Panc1 (cell line): ENCODE measurements around the gene GALNTL6.

ENCODE experiments used
- CTCF ChIP-seq: fragments of 450-650 bp; IDR thresholded peaks from 2 replicates; pipeline ENCODE4 v1.5.1; 2017; ENCODE audit warnings: mild to moderate bottlenecking
- POLR2AphosphoS5 ChIP-seq: IDR thresholded peaks from 2 replicates; pipeline ENCODE4 v1.6.1; 2012; ENCODE audit warnings: mild to moderate bottlenecking, low read depth, low read length, moderate library complexity

- TF ChIP-seq POLR2AphosphoS5, result no peak
- TF ChIP-seq CTCF, result no peak
Observed at GRCh38 chr4:172129593-172129992, 316.4 kb downstream of the GALNTL6 start.
